Lower lobe of right lung (tissue), 2 donors: ENCODE data around the gene GLMN. TPM values are rescaled to one million over a fixed set of nuclear protein-coding genes. Genes with fewer than 3 reads are reported as not detected.

ENCODE experiments used
- ATAC-seq, 2 donors: fragments of 200-7000 bp; cut with Tn5 transposase; one replicate each; pipeline ENCODE4 v1.9.1; 2020 to 2022; ENCODE audit warnings: mild to moderate bottlenecking in 2 of 2, moderate library complexity in 2 of 2
- DNase-seq: peaks from one replicate; pipeline ENCODE4 v3.0.0-alpha.2; 2020
- H3K27ac ChIP-seq: fragments of 200-600 bp; one replicate; pipeline ENCODE4 v1.8.0; 2022
- H3K27me3 ChIP-seq: fragments of 200-600 bp; one replicate; pipeline ENCODE4 v1.8.0; 2022; ENCODE audit warnings: low read depth
- H3K36me3 ChIP-seq: fragments of 200-600 bp; one replicate; pipeline ENCODE4 v1.8.0; 2022; ENCODE audit warnings: mild to moderate bottlenecking
- H3K4me1 ChIP-seq: fragments of 200-600 bp; one replicate; pipeline ENCODE4 v1.8.0; 2022
- H3K4me3 ChIP-seq: fragments of 200-600 bp; one replicate; pipeline ENCODE4 v1.8.0; 2022; ENCODE audit warnings: mild to moderate bottlenecking
- H3K9me3 ChIP-seq: fragments of 200-600 bp; one replicate; pipeline ENCODE4 v1.8.0; 2022
- intact Hi-C: fragments of 100-400 bp; cut with DNase I; formaldehyde crosslinking; loops from one replicate; pipeline ENCODE4 v1.11.0; 2022
- total RNA-seq: library from RNA; stranded (reverse); fragmentation: NEBNext Ultra II Directional; extraction: Animal tissue kit (Norgen Biotek cat#: 25700); gene quantifications from one replicate; pipeline ENCODE4 v1.2.1, GENCODE V29; 2021
- TF ChIP-seq, protein P1 (sequence below): fragments of 200-600 bp; IDR thresholded peaks from one replicate; pipeline ENCODE4 v1.8.0; 2022; ENCODE audit warnings: antibody characterized with exemption, mild to moderate bottlenecking
- donor health status: DM: no; HTN: yes; CAD: no; lungs with severe emphysema.

GLMN gene
- total RNA-seq, 1 donor from 2014 or later: 6.5 TPM

DNA sequence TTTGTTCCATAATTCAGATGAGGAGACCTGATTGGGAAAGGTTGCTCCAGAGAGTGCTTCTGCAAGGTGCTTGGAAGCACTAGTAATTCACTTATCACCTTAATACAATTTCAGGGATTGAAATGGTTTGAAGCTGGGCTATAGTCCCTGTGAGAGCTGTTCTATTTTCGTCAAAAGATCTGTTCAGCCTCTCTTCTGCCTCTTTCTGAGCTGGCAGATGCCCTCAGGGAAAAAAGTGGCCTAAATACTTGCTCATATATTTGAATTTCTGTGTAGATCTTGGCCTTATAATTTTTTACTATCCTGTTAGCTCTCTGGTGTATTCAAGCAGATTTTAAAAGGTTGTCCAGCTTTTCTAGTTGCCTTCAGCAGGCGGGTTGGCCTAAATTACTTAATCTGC is 58.8 kb downstream of the GLMN start:
- Histone ChIP-seq H3K36me3 (no peaks in the 10 kb centered on the region), H3K27me3 (no peaks in the 10 kb centered on the region), H3K4me3 (no peak overlapping the region), H3K9me3 (no peaks in the 10 kb centered on the region), H3K4me1 (no peaks in the 10 kb centered on the region), H3K27ac (no peak overlapping the region)
- DNase-seq (no peak), ATAC-seq (no peak)
- intact Hi-C loops: no loop called here
- TF ChIP-seq, protein P1, sequence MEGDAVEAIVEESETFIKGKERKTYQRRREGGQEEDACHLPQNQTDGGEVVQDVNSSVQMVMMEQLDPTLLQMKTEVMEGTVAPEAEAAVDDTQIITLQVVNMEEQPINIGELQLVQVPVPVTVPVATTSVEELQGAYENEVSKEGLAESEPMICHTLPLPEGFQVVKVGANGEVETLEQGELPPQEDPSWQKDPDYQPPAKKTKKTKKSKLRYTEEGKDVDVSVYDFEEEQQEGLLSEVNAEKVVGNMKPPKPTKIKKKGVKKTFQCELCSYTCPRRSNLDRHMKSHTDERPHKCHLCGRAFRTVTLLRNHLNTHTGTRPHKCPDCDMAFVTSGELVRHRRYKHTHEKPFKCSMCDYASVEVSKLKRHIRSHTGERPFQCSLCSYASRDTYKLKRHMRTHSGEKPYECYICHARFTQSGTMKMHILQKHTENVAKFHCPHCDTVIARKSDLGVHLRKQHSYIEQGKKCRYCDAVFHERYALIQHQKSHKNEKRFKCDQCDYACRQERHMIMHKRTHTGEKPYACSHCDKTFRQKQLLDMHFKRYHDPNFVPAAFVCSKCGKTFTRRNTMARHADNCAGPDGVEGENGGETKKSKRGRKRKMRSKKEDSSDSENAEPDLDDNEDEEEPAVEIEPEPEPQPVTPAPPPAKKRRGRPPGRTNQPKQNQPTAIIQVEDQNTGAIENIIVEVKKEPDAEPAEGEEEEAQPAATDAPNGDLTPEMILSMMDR: no peak

DNA sequence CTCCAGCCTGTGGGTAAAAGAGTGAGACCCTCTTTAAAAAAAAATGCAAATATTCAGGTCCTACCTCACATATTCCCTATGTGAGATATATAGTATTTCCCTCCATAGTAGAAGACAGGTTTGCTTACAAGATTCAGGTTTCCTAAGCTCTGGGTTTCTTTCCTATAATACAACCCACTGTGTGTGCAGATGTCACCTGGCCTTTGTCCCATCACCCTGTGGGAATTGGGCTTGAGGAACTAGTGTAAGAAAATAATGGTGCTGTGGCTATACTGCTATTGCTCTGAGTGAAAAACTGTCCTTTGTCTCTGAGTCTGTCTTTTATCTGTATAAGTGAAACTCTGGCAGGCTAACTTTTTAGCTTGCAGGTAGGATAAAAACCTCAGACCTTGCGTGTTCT is 68.1 kb downstream of the GLMN start:
- ATAC-seq (no peak), DNase-seq (no peak)
- intact Hi-C loops: no loop called here
- Histone ChIP-seq H3K4me1 (no peaks in the 10 kb centered on the region), H3K4me3 (no peak overlapping the region), H3K36me3 (no peaks in the 10 kb centered on the region), H3K27me3 (no peaks in the 10 kb centered on the region), H3K9me3 (no peaks in the 10 kb centered on the region), H3K27ac (no peak overlapping the region)
- TF ChIP-seq, protein P1: no peak

DNA sequence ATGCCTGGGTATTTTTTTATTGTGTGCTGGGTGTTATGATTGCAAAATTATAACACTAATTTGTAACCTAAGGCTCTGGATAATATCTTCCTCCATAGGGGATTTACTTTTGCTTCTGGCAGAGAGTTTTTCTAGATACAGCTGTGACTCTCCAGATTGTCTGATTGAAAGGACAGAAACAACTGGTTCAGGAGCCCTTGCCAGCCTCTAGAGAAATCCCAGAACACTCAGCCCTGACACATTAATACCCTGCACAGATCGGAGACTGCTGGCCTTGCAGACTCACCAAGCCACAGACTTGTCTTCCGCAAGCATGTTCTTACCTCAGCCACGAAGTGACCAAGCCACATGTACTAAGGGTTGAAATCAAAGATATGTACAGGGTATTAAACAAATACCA is 70.4 kb downstream of the GLMN start:
- Histone ChIP-seq H3K4me1 (no peaks in the 10 kb centered on the region), H3K9me3 (no peaks in the 10 kb centered on the region)
- intact Hi-C loops: no loop called here

DNA sequence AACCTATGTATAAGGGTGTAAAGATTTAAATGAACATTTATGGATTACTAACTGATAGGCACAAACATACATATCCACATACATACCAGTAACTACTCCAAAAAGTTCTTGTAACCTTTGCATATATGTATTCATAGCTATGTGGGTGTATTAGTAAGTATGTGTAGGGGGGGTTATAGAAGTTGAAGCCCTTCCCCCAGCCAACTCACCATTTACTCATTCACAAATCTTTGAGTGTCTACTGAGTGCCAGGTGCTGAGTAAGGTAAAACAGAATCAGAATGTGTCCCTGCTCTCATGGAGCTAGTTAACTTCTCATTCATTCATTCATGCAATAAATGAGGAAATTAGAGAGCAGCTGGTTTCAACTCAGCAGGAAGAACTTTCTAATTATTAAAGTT is 79.8 kb downstream of the GLMN start:
- ATAC-seq (no peak), DNase-seq (no peak)
- no peaks in the 10 kb centered on the region for H3K4me1 ChIP-seq
- no peaks in the 10 kb centered on the region for H3K9me3 ChIP-seq
- intact Hi-C loops: no loop called here
- TF ChIP-seq, protein P1: no peak
- H3K4me3 ChIP-seq: no peak overlapping the region
- H3K27me3 ChIP-seq: no peaks in the 10 kb centered on the region
- no peak overlapping the region for H3K27ac ChIP-seq
- no peaks in the 10 kb centered on the region for H3K36me3 ChIP-seq

More for the DNA sequence above, 70.4 kb downstream of the GLMN start:
- Histone ChIP-seq H3K27me3 (no peaks in the 10 kb centered on the region), H3K4me3 (no peak overlapping the region), H3K27ac (no peak overlapping the region), H3K36me3 (no peaks in the 10 kb centered on the region)
- DNase-seq (no peak), ATAC-seq (no peak)
- TF ChIP-seq, protein P1: no peak

DNA sequence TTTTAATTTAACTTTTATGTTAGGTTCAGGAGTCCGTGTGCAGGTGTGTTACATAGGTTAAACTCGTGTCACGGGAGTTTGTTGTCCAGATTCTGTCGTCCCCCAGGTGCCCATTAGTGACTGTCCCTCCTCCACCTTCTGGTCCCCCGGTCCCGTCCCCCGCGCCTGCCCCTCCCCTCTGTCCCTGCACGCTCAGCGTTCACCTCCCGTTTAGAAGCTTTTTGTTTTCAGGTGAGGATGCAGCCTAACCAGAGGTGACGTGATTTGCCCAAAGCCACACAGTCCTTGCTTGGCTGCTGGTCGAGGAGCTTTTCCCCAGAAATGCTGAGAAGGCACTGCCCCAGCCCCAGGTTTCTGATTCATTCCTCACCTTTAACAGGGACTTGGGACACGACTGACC is 80.2 kb downstream of the GLMN start:
- TF ChIP-seq, protein P1: no peak
- no peaks in the 10 kb centered on the region for H3K27me3 ChIP-seq
- DNase-seq: no peak

DNA sequence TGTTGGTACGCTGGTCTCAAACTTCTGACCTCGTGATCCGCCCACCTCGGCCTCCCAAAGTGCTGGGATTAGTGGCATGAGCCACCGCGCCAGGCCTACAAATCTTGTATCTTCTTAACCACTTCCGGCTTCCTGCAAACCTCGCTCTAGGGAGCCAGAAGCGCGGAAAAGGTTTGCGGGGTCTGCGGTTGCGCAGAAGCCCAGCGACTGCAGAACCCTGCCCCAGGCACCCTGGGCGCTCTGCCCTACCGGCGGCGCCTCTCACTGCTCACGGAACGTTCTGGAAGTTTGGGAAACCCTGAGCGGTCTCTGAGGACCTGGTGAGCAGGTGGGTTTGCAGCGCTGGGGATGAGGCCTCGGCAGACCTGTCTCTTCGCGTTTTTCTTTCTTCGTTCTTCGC is 81.1 kb downstream of the GLMN start, which contains the start of gene C1orf146:
Gene C1orf146 (plus strand): TSS at position 195 of the 400 bp plus-strand sequence. CDS start 13,506 bp downstream, outside the sequence.
- DNase-seq (no peak), ATAC-seq (no peak)
- no peak within 1 kb of the TSS for H3K27ac ChIP-seq
- no peaks in the 10 kb centered on the region for H3K27me3 ChIP-seq
- no peak within 1 kb of the TSS for H3K4me3 ChIP-seq
- H3K4me1 ChIP-seq: no peaks in the 10 kb centered on the region
- no peaks in the 10 kb centered on the region for H3K36me3 ChIP-seq
- H3K9me3 ChIP-seq: no peaks in the 10 kb centered on the region
- intact Hi-C loops: no loop called here
- TF ChIP-seq, protein P1: no peak

More for the DNA sequence above, 80.2 kb downstream of the GLMN start:
- H3K4me3 ChIP-seq: no peak overlapping the region
- H3K36me3 ChIP-seq: no peaks in the 10 kb centered on the region
- no peaks in the 10 kb centered on the region for H3K9me3 ChIP-seq
- no peaks in the 10 kb centered on the region for H3K4me1 ChIP-seq
- no peak for ATAC-seq
- intact Hi-C loops: no loop called here
- H3K27ac ChIP-seq: no peak overlapping the region
